ENCODE measurements around the gene SOBP.

Gene SOBP

GRCh38 chr6:107563694-107564588, 74.0 kb downstream of the SOBP start:
- no peaks in the 10 kb centered on the region for H3K27me3 ChIP-seq (ENCODE audit: control insufficient read depth in 2 of 2, insufficient read depth in 2 of 2, low read length in 2 of 2)
- no peaks in the 10 kb centered on the region for H3K9me3 ChIP-seq (ENCODE audit: control insufficient read depth in 2 of 2, low read length in 2 of 2)
- H3K27ac ChIP-seq (ENCODE audit: low read depth in 2 of 2, low read length in 2 of 2): no peak overlapping the region
- no peak overlapping the region for H3K9ac ChIP-seq (ENCODE audit: low read depth in 1 of 2, low read length in 2 of 2)
- H3K4me1 ChIP-seq (ENCODE audit: control insufficient read depth in 2 of 2, insufficient read depth in 2 of 2, low read length in 2 of 2): no peaks in the 10 kb centered on the region
- H3K36me3 ChIP-seq (ENCODE audit: control insufficient read depth in 2 of 2, insufficient read depth in 2 of 2, low read length in 2 of 2): no peaks in the 10 kb centered on the region
- no peak overlapping the region for H3K4me3 ChIP-seq (ENCODE audit: low read length in 2 of 2)

GRCh38 chr6:107564589-107564951, 74.7 kb downstream of the SOBP start:
- no peak overlapping the region for H3K9ac ChIP-seq (ENCODE audit: low read depth in 1 of 2, low read length in 2 of 2)
- no peak overlapping the region for H3K4me3 ChIP-seq (ENCODE audit: low read length in 2 of 2)
- H3K27me3 ChIP-seq (ENCODE audit: control insufficient read depth in 2 of 2, insufficient read depth in 2 of 2, low read length in 2 of 2): no peaks in the 10 kb centered on the region
- H3K27ac ChIP-seq (ENCODE audit: low read depth in 2 of 2, low read length in 2 of 2): no peak overlapping the region
- no peaks in the 10 kb centered on the region for H3K36me3 ChIP-seq (ENCODE audit: control insufficient read depth in 2 of 2, insufficient read depth in 2 of 2, low read length in 2 of 2)
- no peaks in the 10 kb centered on the region for H3K9me3 ChIP-seq (ENCODE audit: control insufficient read depth in 2 of 2, low read length in 2 of 2)
- H3K4me1 ChIP-seq (ENCODE audit: control insufficient read depth in 2 of 2, insufficient read depth in 2 of 2, low read length in 2 of 2): no peaks in the 10 kb centered on the region

GRCh38 chr6:107565165-107565723, 75.3 kb downstream of the SOBP start:
- Histone ChIP-seq H3K27ac (ENCODE audit: low read depth in 2 of 2, low read length in 2 of 2) (no peak overlapping the region), H3K9me3 (ENCODE audit: control insufficient read depth in 2 of 2, low read length in 2 of 2) (no peaks in the 10 kb centered on the region), H3K9ac (ENCODE audit: low read depth in 1 of 2, low read length in 2 of 2) (no peak overlapping the region), H3K27me3 (ENCODE audit: control insufficient read depth in 2 of 2, insufficient read depth in 2 of 2, low read length in 2 of 2) (no peaks in the 10 kb centered on the region), H3K4me3 (ENCODE audit: low read length in 2 of 2) (no peak overlapping the region), H3K36me3 (ENCODE audit: control insufficient read depth in 2 of 2, insufficient read depth in 2 of 2, low read length in 2 of 2) (no peaks in the 10 kb centered on the region), H3K4me1 (ENCODE audit: control insufficient read depth in 2 of 2, insufficient read depth in 2 of 2, low read length in 2 of 2) (no peaks in the 10 kb centered on the region)

GRCh38 chr6:107567643-107568042, 77.7 kb downstream of the SOBP start:
- Histone ChIP-seq H3K9ac (ENCODE audit: low read depth in 1 of 2, low read length in 2 of 2) (no peak overlapping the region), H3K4me1 (ENCODE audit: control insufficient read depth in 2 of 2, insufficient read depth in 2 of 2, low read length in 2 of 2) (no peaks in the 10 kb centered on the region), H3K36me3 (ENCODE audit: control insufficient read depth in 2 of 2, insufficient read depth in 2 of 2, low read length in 2 of 2) (no peaks in the 10 kb centered on the region), H3K27me3 (ENCODE audit: control insufficient read depth in 2 of 2, insufficient read depth in 2 of 2, low read length in 2 of 2) (no peaks in the 10 kb centered on the region), H3K9me3 (ENCODE audit: control insufficient read depth in 2 of 2, low read length in 2 of 2) (no peaks in the 10 kb centered on the region), H3K27ac (ENCODE audit: low read depth in 2 of 2, low read length in 2 of 2) (no peak overlapping the region), H3K4me3 (ENCODE audit: low read length in 2 of 2) (no peak overlapping the region)

GRCh38 chr6:107569473-107569872, 79.6 kb downstream of the SOBP start:
- no peak overlapping the region for H3K27ac ChIP-seq (ENCODE audit: low read depth in 2 of 2, low read length in 2 of 2)
- no peaks in the 10 kb centered on the region for H3K27me3 ChIP-seq (ENCODE audit: control insufficient read depth in 2 of 2, insufficient read depth in 2 of 2, low read length in 2 of 2)
- H3K4me1 ChIP-seq (ENCODE audit: control insufficient read depth in 2 of 2, insufficient read depth in 2 of 2, low read length in 2 of 2): no peaks in the 10 kb centered on the region
- H3K9ac ChIP-seq (ENCODE audit: low read depth in 1 of 2, low read length in 2 of 2): no peak overlapping the region
- no peaks in the 10 kb centered on the region for H3K9me3 ChIP-seq (ENCODE audit: control insufficient read depth in 2 of 2, low read length in 2 of 2)
- no peaks in the 10 kb centered on the region for H3K36me3 ChIP-seq (ENCODE audit: control insufficient read depth in 2 of 2, insufficient read depth in 2 of 2, low read length in 2 of 2)
- no peak overlapping the region for H3K4me3 ChIP-seq (ENCODE audit: low read length in 2 of 2)

- no peak overlapping the region for H3K9ac ChIP-seq (ENCODE audit: low read depth in 1 of 2, low read length in 2 of 2)
- no peaks in the 10 kb centered on the region for H3K9me3 ChIP-seq (ENCODE audit: control insufficient read depth in 2 of 2, low read length in 2 of 2)
- no peaks in the 10 kb centered on the region for H3K4me1 ChIP-seq (ENCODE audit: control insufficient read depth in 2 of 2, insufficient read depth in 2 of 2, low read length in 2 of 2)
- no peaks in the 10 kb centered on the region for H3K27me3 ChIP-seq (ENCODE audit: control insufficient read depth in 2 of 2, insufficient read depth in 2 of 2, low read length in 2 of 2)
- H3K36me3 ChIP-seq (ENCODE audit: control insufficient read depth in 2 of 2, insufficient read depth in 2 of 2, low read length in 2 of 2): no peaks in the 10 kb centered on the region
- no peak overlapping the region for H3K4me3 ChIP-seq (ENCODE audit: low read length in 2 of 2)
- H3K27ac ChIP-seq (ENCODE audit: low read depth in 2 of 2, low read length in 2 of 2): no peak overlapping the region
These were observed 81.4 kb downstream of the SOBP start for GRCh38 chr6:107571354-107571753.

- no peaks in the 10 kb centered on the region for H3K36me3 ChIP-seq (ENCODE audit: control insufficient read depth in 2 of 2, insufficient read depth in 2 of 2, low read length in 2 of 2)
- no peak overlapping the region for H3K27ac ChIP-seq (ENCODE audit: low read depth in 2 of 2, low read length in 2 of 2)
- no peaks in the 10 kb centered on the region for H3K27me3 ChIP-seq (ENCODE audit: control insufficient read depth in 2 of 2, insufficient read depth in 2 of 2, low read length in 2 of 2)
- no peak overlapping the region for H3K4me3 ChIP-seq (ENCODE audit: low read length in 2 of 2)
- no peaks in the 10 kb centered on the region for H3K4me1 ChIP-seq (ENCODE audit: control insufficient read depth in 2 of 2, insufficient read depth in 2 of 2, low read length in 2 of 2)
- no peaks in the 10 kb centered on the region for H3K9me3 ChIP-seq (ENCODE audit: control insufficient read depth in 2 of 2, low read length in 2 of 2)
- H3K9ac ChIP-seq (ENCODE audit: low read depth in 1 of 2, low read length in 2 of 2): no peak overlapping the region
These were observed 83.0 kb downstream of the SOBP start for GRCh38 chr6:107572886-107573285.

GRCh38 chr6:107574856-107575255, 84.9 kb downstream of the SOBP start:
- no peak overlapping the region for H3K4me3 ChIP-seq (ENCODE audit: low read length in 2 of 2)

GRCh38 chr6:107576852-107577251, 86.9 kb downstream of the SOBP start:
- Histone ChIP-seq H3K4me3 (ENCODE audit: low read length in 2 of 2) (no peak overlapping the region), H3K4me1 (ENCODE audit: control insufficient read depth in 2 of 2, insufficient read depth in 2 of 2, low read length in 2 of 2) (no peaks in the 10 kb centered on the region), H3K36me3 (ENCODE audit: control insufficient read depth in 2 of 2, insufficient read depth in 2 of 2, low read length in 2 of 2) (no peaks in the 10 kb centered on the region), H3K27me3 (ENCODE audit: control insufficient read depth in 2 of 2, insufficient read depth in 2 of 2, low read length in 2 of 2) (peaks cover 0 to 2% of the 10 kb centered on the region in 2 donors), H3K27ac (ENCODE audit: low read depth in 2 of 2, low read length in 2 of 2) (no peak overlapping the region), H3K9me3 (ENCODE audit: control insufficient read depth in 2 of 2, low read length in 2 of 2) (no peaks in the 10 kb centered on the region), H3K9ac (ENCODE audit: low read depth in 1 of 2, low read length in 2 of 2) (no peak overlapping the region)

More at GRCh38 chr6:107574856-107575255, 84.9 kb downstream of the SOBP start:
- no peaks in the 10 kb centered on the region for H3K9me3 ChIP-seq (ENCODE audit: control insufficient read depth in 2 of 2, low read length in 2 of 2)
- no peak overlapping the region for H3K27ac ChIP-seq (ENCODE audit: low read depth in 2 of 2, low read length in 2 of 2)
- no peaks in the 10 kb centered on the region for H3K36me3 ChIP-seq (ENCODE audit: control insufficient read depth in 2 of 2, insufficient read depth in 2 of 2, low read length in 2 of 2)
- H3K4me1 ChIP-seq (ENCODE audit: control insufficient read depth in 2 of 2, insufficient read depth in 2 of 2, low read length in 2 of 2): no peaks in the 10 kb centered on the region
- no peaks in the 10 kb centered on the region for H3K27me3 ChIP-seq (ENCODE audit: control insufficient read depth in 2 of 2, insufficient read depth in 2 of 2, low read length in 2 of 2)
- no peak overlapping the region for H3K9ac ChIP-seq (ENCODE audit: low read depth in 1 of 2, low read length in 2 of 2)

- H3K36me3 ChIP-seq (ENCODE audit: control insufficient read depth in 2 of 2, insufficient read depth in 2 of 2, low read length in 2 of 2): no peaks in the 10 kb centered on the region
- H3K4me3 ChIP-seq (ENCODE audit: low read length in 2 of 2): no peak overlapping the region
- H3K9ac ChIP-seq (ENCODE audit: low read depth in 1 of 2, low read length in 2 of 2): no peak overlapping the region
- H3K4me1 ChIP-seq (ENCODE audit: control insufficient read depth in 2 of 2, insufficient read depth in 2 of 2, low read length in 2 of 2): no peaks in the 10 kb centered on the region
- H3K9me3 ChIP-seq (ENCODE audit: control insufficient read depth in 2 of 2, low read length in 2 of 2): no peaks in the 10 kb centered on the region
- H3K27me3 ChIP-seq (ENCODE audit: control insufficient read depth in 2 of 2, insufficient read depth in 2 of 2, low read length in 2 of 2): peaks cover 0 to 2% of the 10 kb centered on the region in 2 donors
- H3K27ac ChIP-seq (ENCODE audit: low read depth in 2 of 2, low read length in 2 of 2): no peak overlapping the region
These were observed 88.9 kb downstream of the SOBP start for GRCh38 chr6:107578642-107579341.
